ENCODE results near the gene H2BK1.

GRCh38 chr7:151178831-151179230 is 31.5 kb downstream of the H2BK1 start:
- no peak for TF ChIP-seq CTCF (IDR thresholded peaks at IDR 0.05; ENCODE audit: low read length)
- no peak for TF ChIP-seq EZH2 (optimal IDR thresholded peaks at IDR 0.05; ENCODE audit: low read depth, low read length)

Measured in MM.1S (cell line).